Upper lobe of left lung (tissue), 6 donors: ENCODE results near the gene GLI3. TPM values are rescaled to one million over a fixed set of nuclear protein-coding genes. Genes with fewer than 3 reads are reported as not detected.

Experiments used
- ATAC-seq, 2 donors: fragments of 200-7000 bp; cut with Tn5 transposase; one replicate each; pipeline ENCODE4 v1.9.1; 2022; ENCODE audit warnings: mild to moderate bottlenecking in 2 of 2, moderate library complexity in 2 of 2; ENCODE audit not compliant: low FRiP score in 2 of 2
- DNase-seq, 2 donors: peaks; one replicate each; pipeline ENCODE4 v3.0.0-alpha.2; 2019 to 2020
- H3K27ac ChIP-seq, 4 donors: fragments of 200-600 bp; sonication (generic); one replicate each; pipeline ENCODE4 v1.5.1; 2016 to 2019
- H3K27me3 ChIP-seq, 4 donors: fragments of 200-600 bp; sonication (generic); one replicate each; pipeline ENCODE4 v1.5.1; 2017 to 2019
- H3K36me3 ChIP-seq, 4 donors: fragments of 200-600 bp; sonication (generic); one replicate each; pipeline ENCODE4 v1.5.1; 2016 to 2019
- H3K4me1 ChIP-seq, 4 donors: fragments of 200-600 bp; sonication (generic); one replicate each; pipeline ENCODE4 v1.5.1; 2018 to 2019
- H3K4me3 ChIP-seq, 4 donors: fragments of 200-600 bp; sonication (generic); one replicate each; pipeline ENCODE4 v1.5.1; 2017 to 2019; ENCODE audit warnings: mild to moderate bottlenecking in 2 of 4, moderate library complexity in 1 of 4
- H3K9me3 ChIP-seq, 4 donors: fragments of 200-600 bp; sonication (generic); one replicate each; pipeline ENCODE4 v1.5.1; 2018 to 2019
- CTCF ChIP-seq, 6 experiments: fragments of 450-650 bp in 4 of 6; fragments of 200-600 bp in 2 of 6; sonication (generic) in 2 of 6; IDR thresholded peaks; one replicate each; pipeline ENCODE4 v1.5.1; 2016 to 2019; ENCODE audit warnings: antibody characterized with exemption in 6 of 6
- EP300 ChIP-seq, 4 donors: sonication (generic); formaldehyde crosslinking; IDR thresholded peaks; one replicate each; pipeline ENCODE4 v1.5.1; 2017; ENCODE audit warnings: antibody characterized with exemption in 4 of 4, control low read depth in 2 of 4
- POLR2A ChIP-seq, 4 donors: fragments of 450-650 bp; IDR thresholded peaks; one replicate each; pipeline ENCODE4 v1.5.1; 2016 to 2017; ENCODE audit warnings: antibody characterized with exemption in 4 of 4, mild to moderate bottlenecking in 2 of 4
- POLR2AphosphoS5 ChIP-seq, 2 donors: sonication (generic); formaldehyde crosslinking; IDR thresholded peaks; one replicate each; pipeline ENCODE4 v1.5.1; 2017; ENCODE audit warnings: antibody characterized with exemption in 2 of 2
- WGBS, 2 donors: methylation state at CpG; one replicate each; pipeline ENCODE4 v1.1.5; 2017 to 2018; 5-methylcytosine and 5-hydroxymethylcytosine counted together
- total RNA-seq, 6 donors: library from RNA; depleted of rRNA in 4 of 6; stranded (reverse); fragments of >200 nt in 4 of 6; gene quantifications; one replicate each; pipeline versions ENCODE4 v1.1.0 to v1.2.1, GENCODE V29; 2016 to 2021
- donor health status: DM: no; HTN: no; CAD: no; lungs with moderate emphysema.
- donor health status: DM: no; HTN: yes; CAD: no; lungs with severe emphysema.

The GLI3 gene
- total RNA-seq, 6 donors from 2014 or later, result 5.2 to 19.4 (median 14.9) TPM

- H3K36me3 ChIP-seq, result no peaks in the 10 kb centered on the region
- TF ChIP-seq POLR2A (IDR thresholded peaks at IDR 0.05), result no peak
- TF ChIP-seq POLR2AphosphoS5 (IDR thresholded peaks at IDR 0.05), result no peak
- no peak for TF ChIP-seq EP300 (IDR thresholded peaks at IDR 0.05)
- TF ChIP-seq CTCF (IDR thresholded peaks at IDR 0.05), result no peak
Measured at GRCh38 chr7:42083284-42083683, 153.7 kb downstream of the GLI3 start.

GRCh38 chr7:42082144-42082543 is 154.9 kb downstream of the GLI3 start:
- Histone ChIP-seq H3K27ac (no peak overlapping the region), H3K36me3 (no peaks in the 10 kb centered on the region), H3K9me3 (no peaks in the 10 kb centered on the region), H3K4me1 (peaks cover 7 to 11% (median 11%) of the 10 kb centered on the region in 4 donors), H3K4me3 (no peak overlapping the region), H3K27me3 (no peaks in the 10 kb centered on the region)
- WGBS, 2 donors, result 71 to 76% methylated on average over 8 of the region's 8 CpGs
- no peak for TF ChIP-seq EP300 (IDR thresholded peaks at IDR 0.05)
- no peak for TF ChIP-seq POLR2AphosphoS5 (IDR thresholded peaks at IDR 0.05)
- no peak for TF ChIP-seq POLR2A (IDR thresholded peaks at IDR 0.05)
- no peak for TF ChIP-seq CTCF (IDR thresholded peaks at IDR 0.05)
- ATAC-seq (peak in 1 of 2 donors; percentile 32), DNase-seq (no peak)

More at GRCh38 chr7:42083284-42083683, 153.7 kb downstream of the GLI3 start:
- DNase-seq (no peak), ATAC-seq (no peak)
- Histone ChIP-seq H3K27ac (no peak overlapping the region), H3K9me3 (no peaks in the 10 kb centered on the region), H3K27me3 (no peaks in the 10 kb centered on the region), H3K4me1 (peaks cover 7 to 11% (median 11%) of the 10 kb centered on the region in 4 donors), H3K4me3 (no peak overlapping the region)
- 85 to 88% methylated on average over 1 of the region's 1 CpG for WGBS, 2 donors

- no peaks in the 10 kb centered on the region for H3K9me3 ChIP-seq
- DNase-seq, result no peak
- H3K36me3 ChIP-seq, result no peaks in the 10 kb centered on the region
- H3K4me3 ChIP-seq, result no peak overlapping the region
- peaks cover 7 to 11% (median 11%) of the 10 kb centered on the region in 4 donors for H3K4me1 ChIP-seq
- ATAC-seq, result no peak
- no peaks in the 10 kb centered on the region for H3K27me3 ChIP-seq
- WGBS, 2 donors, result 56 to 62% methylated on average over 2 of the region's 2 CpGs
- TF ChIP-seq POLR2AphosphoS5 (IDR thresholded peaks at IDR 0.05), result no peak
- TF ChIP-seq EP300 (IDR thresholded peaks at IDR 0.05), result no peak
- no peak for TF ChIP-seq POLR2A (IDR thresholded peaks at IDR 0.05)
- TF ChIP-seq CTCF (IDR thresholded peaks at IDR 0.05), result no peak
- H3K27ac ChIP-seq, result no peak overlapping the region
Measured at GRCh38 chr7:42081671-42082070, 155.3 kb downstream of the GLI3 start.

- H3K4me3 ChIP-seq, result no peak overlapping the region
- no peaks in the 10 kb centered on the region for H3K36me3 ChIP-seq
- DNase-seq, result no peak
- H3K9me3 ChIP-seq, result no peaks in the 10 kb centered on the region
- H3K4me1 ChIP-seq, result peaks cover 7 to 11% (median 11%) of the 10 kb centered on the region in 4 donors
- no peaks in the 10 kb centered on the region for H3K27me3 ChIP-seq
- peak in 1 of 2 donors; percentile 34 for ATAC-seq
- no peak overlapping the region for H3K27ac ChIP-seq
- WGBS, 2 donors, result 50 to 51% methylated on average over 15 of the region's 15 CpGs
- no peak for TF ChIP-seq CTCF (IDR thresholded peaks at IDR 0.05)
Measured at GRCh38 chr7:42080841-42081586, 156.0 kb downstream of the GLI3 start.
